ENCODE measurements around the gene COA8.

Gene COA8

GRCh38 chr14:103519043-103519836 is 43.5 kb upstream of the COA8 start:
- DNase-seq (ENCODE audit: low read depth) = no peak
- H3K4me3 ChIP-seq (ENCODE audit: low read depth, low read length) = no peak overlapping the region
- TF ChIP-seq CTCF (IDR thresholded peaks at IDR 0.05; ENCODE audit: insufficient read depth, low read depth, low read length, missing control alignments) = no peak

GRCh38 chr14:103519837-103520212 is 42.9 kb upstream of the COA8 start:
- TF ChIP-seq CTCF (IDR thresholded peaks at IDR 0.05; ENCODE audit: insufficient read depth, low read depth, low read length, missing control alignments) = no peak
- H3K4me3 ChIP-seq (ENCODE audit: low read depth, low read length) = no peak overlapping the region
- DNase-seq (ENCODE audit: low read depth) = no peak

GRCh38 chr14:103520269-103520656 is 42.5 kb upstream of the COA8 start:
- DNase-seq (ENCODE audit: low read depth) = no peak
- H3K4me3 ChIP-seq (ENCODE audit: low read depth, low read length) = no peak overlapping the region; the same call in 1 of the 2 replicates
- TF ChIP-seq CTCF (IDR thresholded peaks at IDR 0.05; ENCODE audit: insufficient read depth, low read depth, low read length, missing control alignments) = no peak

- DNase-seq (ENCODE audit: low read depth) = peak; percentile 69
- peak overlapping the region; percentile 60 for H3K4me3 ChIP-seq (ENCODE audit: low read depth, low read length)
- TF ChIP-seq CTCF (IDR thresholded peaks at IDR 0.05; ENCODE audit: insufficient read depth, low read depth, low read length, missing control alignments) = peak; percentile 49
Measured at GRCh38 chr14:103520657-103521437, 41.9 kb upstream of the COA8 start.

GRCh38 chr14:103521438-103521950 is 41.3 kb upstream of the COA8 start:
- no peak for DNase-seq (ENCODE audit: low read depth)
- TF ChIP-seq CTCF (IDR thresholded peaks at IDR 0.05; ENCODE audit: insufficient read depth, low read depth, low read length, missing control alignments) = no peak

GRCh38 chr14:103521951-103522563 is 40.7 kb upstream of the COA8 start:
- DNase-seq (ENCODE audit: low read depth) = no peak
- TF ChIP-seq CTCF (IDR thresholded peaks at IDR 0.05; ENCODE audit: insufficient read depth, low read depth, low read length, missing control alignments) = no peak
- H3K4me3 ChIP-seq (ENCODE audit: low read depth, low read length) = peak overlapping the region; percentile 60

More at GRCh38 chr14:103521438-103521950, 41.3 kb upstream of the COA8 start:
- peak overlapping the region; percentile 60 for H3K4me3 ChIP-seq (ENCODE audit: low read depth, low read length)

All from GM12865 (cell line).